Mammary epithelial cell (primary cell): ENCODE measurements around the gene PLP1.

ENCODE experiments used
- CTCF ChIP-seq, 2 donors: IDR thresholded peaks in 1 of 2; conservative IDR thresholded peaks in 1 of 2; 2 replicates each; pipeline ENCODE4 v1.5.1; 2011 to 2012; ENCODE audit warnings: inconsistent platforms in 2 of 2, low read length in 2 of 2, mild to moderate bottlenecking in 2 of 2, control low read depth in 1 of 2, low read depth in 1 of 2; ENCODE audit not compliant: insufficient read depth in 1 of 2; ENCODE audit errors: extremely low read depth in 1 of 2
- EZH2 ChIP-seq: IDR thresholded peaks from 2 replicates; pipeline ENCODE4 v1.6.1; 2012; ENCODE audit warnings: low read length, inconsistent platforms, borderline replicate concordance

- TF ChIP-seq CTCF (conservative IDR thresholded peaks at IDR 0.05 in 1 of 2, IDR thresholded peaks at IDR 0.05 in 1 of 2; ENCODE audit: extremely low read depth in 1 of 2, insufficient read depth in 1 of 2, low read depth in 1 of 2, low read length in 2 of 2) (no peak), EZH2 (no peak)
Measured at GRCh38 chrX:103741879-103742278, 34.8 kb upstream of the PLP1 start.
